HepG2 (cell line): ENCODE results near the gene IFT172. TPM values are rescaled to one million over a fixed set of nuclear protein-coding genes. Genes with fewer than 3 reads are reported as not detected.

Experiments
- ATF1 ChIP-seq: IDR thresholded peaks from 2 replicates; pipeline ENCODE4 v1.6.1; 2016; ENCODE audit warnings: mild to moderate bottlenecking, control low read depth
- CBX1 ChIP-seq: IDR thresholded peaks from one replicate; pipeline ENCODE4 v1.6.1; 2016; ENCODE audit warnings: antibody characterized with exemption, low read depth
- CREB3 ChIP-seq: sonication (generic); formaldehyde crosslinking; IDR thresholded peaks from 2 replicates; pipeline ENCODE4 v1.5.0; 2020; ENCODE audit warnings: missing genetic modification reagents
- GATAD1 ChIP-seq: IDR thresholded peaks from 2 replicates; pipeline ENCODE4 v1.6.1; 2016; ENCODE audit warnings: missing genetic modification reagents, missing compliant biosample characterization
- IRF9 ChIP-seq: sonication (generic); formaldehyde crosslinking; IDR thresholded peaks from 2 replicates; pipeline ENCODE4 v1.8.0; 2022; ENCODE audit warnings: missing genetic modification reagents, mild to moderate bottlenecking, borderline replicate concordance
- KDM4B ChIP-seq: sonication (generic); formaldehyde crosslinking; IDR thresholded peaks from 2 replicates; pipeline ENCODE4 v1.4.0; 2020; ENCODE audit warnings: missing genetic modification reagents
- MIER3 ChIP-seq: IDR thresholded peaks from 2 replicates; pipeline ENCODE4 v1.6.1; 2016; ENCODE audit warnings: missing compliant biosample characterization, borderline replicate concordance
- PAWR ChIP-seq: sonication (generic); formaldehyde crosslinking; IDR thresholded peaks from 2 replicates; pipeline ENCODE4 v1.4.0; 2020; ENCODE audit warnings: missing genetic modification reagents, mild to moderate bottlenecking, borderline replicate concordance
- THAP11 ChIP-seq: IDR thresholded peaks from 2 replicates; pipeline ENCODE4 v1.6.1; 2016; ENCODE audit warnings: missing biosample characterization, missing genetic modification reagents
- ZMAT5 ChIP-seq: sonication (generic); formaldehyde crosslinking; IDR thresholded peaks from 2 replicates; pipeline ENCODE4 v1.5.0; 2020; ENCODE audit warnings: mild to moderate bottlenecking, low read depth, missing genetic modification reagents, borderline replicate concordance
- ZNF12 ChIP-seq: sonication (generic); formaldehyde crosslinking; IDR thresholded peaks from 2 replicates; pipeline ENCODE4 v1.5.0; 2020; ENCODE audit warnings: missing genetic modification reagents
- ZNF224 ChIP-seq: sonication (generic); formaldehyde crosslinking; IDR thresholded peaks from 2 replicates; pipeline ENCODE4 v1.5.0; 2020; ENCODE audit warnings: mild to moderate bottlenecking, missing genetic modification reagents
- ZNF407 ChIP-seq: sonication (generic); formaldehyde crosslinking; IDR thresholded peaks from one replicate; pipeline ENCODE4 v1.5.1; 2020; ENCODE audit warnings: mild to moderate bottlenecking, missing genetic modification reagents; ENCODE audit errors: not compliant biosample characterization
- ZNF430 ChIP-seq: sonication (generic); formaldehyde crosslinking; IDR thresholded peaks from 2 replicates; pipeline ENCODE4 v1.9.0; 2021; ENCODE audit warnings: mild to moderate bottlenecking, missing genetic modification reagents
- ZNF550 ChIP-seq: sonication (generic); formaldehyde crosslinking; IDR thresholded peaks from 2 replicates; pipeline ENCODE4 v1.4.0; 2020; ENCODE audit warnings: mild to moderate bottlenecking, missing genetic modification reagents, borderline replicate concordance
- ZNF570 ChIP-seq: sonication (generic); formaldehyde crosslinking; IDR thresholded peaks from 2 replicates; pipeline ENCODE4 v1.4.0; 2020; ENCODE audit warnings: mild to moderate bottlenecking, missing genetic modification reagents, borderline replicate concordance
- ZNF619 ChIP-seq: sonication (generic); formaldehyde crosslinking; IDR thresholded peaks from 2 replicates; pipeline ENCODE4 v1.4.0; 2020; ENCODE audit warnings: mild to moderate bottlenecking, missing genetic modification reagents
- ZNF652 ChIP-seq: IDR thresholded peaks from 2 replicates; pipeline ENCODE4 v1.6.1; 2016; ENCODE audit warnings: low read depth, borderline replicate concordance
- ZNF691 ChIP-seq: sonication (generic); formaldehyde crosslinking; IDR thresholded peaks from 2 replicates; pipeline ENCODE4 v1.4.0; 2020; ENCODE audit warnings: missing genetic modification reagents, low read depth, mild to moderate bottlenecking, borderline replicate concordance
- polyA plus RNA-seq, 8 experiments: library from polyadenylated mRNA; depleted of rRNA in 3 of 8; stranded (reverse) in 7 of 8; unstranded in 1 of 8; fragments of >200 nt; fragmentation: Illumina TruSeq in 4 of 8; extraction: Trizol in 4 of 8; gene quantifications; 2 replicates each; pipeline versions ENCODE4 v1.2.1 to v1.2.3, GENCODE V29; 2011 to 2016; ENCODE audit warnings: low read depth in 4 of 8, missing spikeins in 1 of 8, mixed read lengths in 1 of 8; ENCODE audit not compliant: insufficient read depth in 1 of 8
- total RNA-seq, 5 experiments: library from RNA; depleted of rRNA; stranded (reverse); fragments of >200 nt; fragmentation: Illumina TruSeq; extraction: Trizol; gene quantifications; 2 replicates each; pipeline ENCODE4 v1.2.3, GENCODE V29; 2016; ENCODE audit warnings: low read depth in 1 of 5

The IFT172 gene
- total and polyA plus RNA-seq, 2 of the 13 experiments (the other 11 are each of a cell fraction or from before 2014, with no cell fraction given), result 21.6 to 35.7 TPM

- TF ChIP-seq ZNF570 (CRISPR knock-in tag) (no peak), IRF9 (CRISPR knock-in tag) (peak; percentile 28), THAP11 (peak; percentile 18; the same call in 1 of the 2 replicates), ZMAT5 (CRISPR knock-in tag) (no peak), CREB3 (no peak), MIER3 (CRISPR knock-in tag) (no peak), ZNF407 (no peak), ZNF224 (no peak), KDM4B (CRISPR knock-in tag) (no peak), ZNF652 (CRISPR knock-in tag) (no peak), PAWR (no peak), ZNF550 (CRISPR knock-in tag) (no peak), ZNF430 (CRISPR knock-in tag) (no peak), ZNF12 (no peak), ZNF691 (CRISPR knock-in tag) (peak; percentile 73; the same call in 1 of the 2 replicates), ZNF619 (peak; percentile 37; the same call in 1 of the 2 replicates), GATAD1 (CRISPR knock-in tag) (no peak), ATF1 (CRISPR knock-in tag) (no peak), CBX1 (peak; percentile 17)
Observed at GRCh38 chr2:27494284-27494943, 4.9 kb upstream of the IFT172 start (continued).
